K562 (cell line): ENCODE results near the gene IRAK4. TPM values are rescaled to one million over a fixed set of nuclear protein-coding genes. Genes with fewer than 3 reads are reported as not detected.

Experiments used
- ATAC-seq: fragments of 200-7000 bp; cut with Tn5 transposase; 3 replicates; pipeline ENCODE4 v1.9.1; 2020; ENCODE audit warnings: moderate library complexity
- BruUV-seq: library from RNA; stranded (reverse); fragments of 400-500 nt; replicated peaks from 2 replicates; lab custom pipeline; 2021; lab: Mats Ljungman, UMichigan
- CTCF ChIA-PET: fragments of 300-600 bp; formaldehyde crosslinking; extraction: SDS; loops from one replicate; lab custom pipeline; 2021; ENCODE audit warnings: low intra/inter-chr PET ratio; lab: Yijun Ruan, JAX
- POLR2A ChIA-PET: fragments of 300-600, 350-650 bp; sonication (Branson Sonifier 250); formaldehyde crosslinking; extraction: SDS; loops from one replicate; lab custom pipeline; 2021; ENCODE audit warnings: antibody characterized with exemption, inconsistent platforms; lab: Yijun Ruan, JAX
- DNase-seq, 4 experiments: peaks; one replicate each; pipeline versions ENCODE4 v3.0.0 to v3.0.0-alpha.2; 2011 to 2018; ENCODE audit warnings: low spot score in 3 of 4, mixed read lengths in 3 of 4; ENCODE audit errors: extremely low read depth in 1 of 4
- FAIRE-seq: peaks from 2 replicates; lab custom pipeline; 2011; peaks lifted over from hg19 to GRCh38; lab: Jason Lieb, UNC
- H2AFZ ChIP-seq: 2 replicates; pipeline ENCODE4 v1.6.0; 2011; ENCODE audit warnings: low read depth, low read length, control low read depth, inconsistent platforms
- H3K27ac ChIP-seq: fragments of 200-600 bp; 3 replicates; pipeline ENCODE4 v1.8.0; 2011; ENCODE audit warnings: low read depth, mild to moderate bottlenecking, control low read depth, inconsistent platforms, low read length, moderate library complexity, mixed read lengths; ENCODE audit errors: extremely low read depth
- H3K27me3 ChIP-seq, 2 experiments: fragments of 300-600 bp in 1 of 2; 2 replicates in 1 of 2; 3 replicates in 1 of 2; pipeline versions ENCODE4 v1.6.0 to v1.8.0; 2011; ENCODE audit warnings: inconsistent platforms in 2 of 2, low read length in 2 of 2, mild to moderate bottlenecking in 1 of 2, mixed read lengths in 1 of 2, moderate library complexity in 1 of 2; ENCODE audit not compliant: control insufficient read depth in 2 of 2, insufficient read depth in 2 of 2
- H3K36me3 ChIP-seq: fragments of 300-600 bp; 3 replicates; pipeline ENCODE4 v1.8.0; 2011; ENCODE audit warnings: mild to moderate bottlenecking, low read length, inconsistent platforms; ENCODE audit not compliant: control insufficient read depth, insufficient read depth
- H3K4me1 ChIP-seq, 2 experiments: fragments of 200-600 bp in 1 of 2; replicated peaks in 1 of 2; 2 replicates in 1 of 2; 3 replicates in 1 of 2; pipeline versions ENCODE4 v1.5.1 to v1.8.0; 2011; ENCODE audit warnings: inconsistent platforms in 2 of 2, low read length in 2 of 2, mild to moderate bottlenecking in 1 of 2, mixed read lengths in 1 of 2, moderate library complexity in 1 of 2; ENCODE audit not compliant: control insufficient read depth in 2 of 2, insufficient read depth in 2 of 2
- H3K4me2 ChIP-seq: 2 replicates; pipeline ENCODE4 v1.6.1; 2011; ENCODE audit warnings: low read length, control low read depth, inconsistent platforms, mixed read lengths; ENCODE audit not compliant: insufficient read depth
- H3K4me3 ChIP-seq: fragments of 200-600 bp; sonication (generic), shearing (Covaris generic); 2 replicates; pipeline ENCODE4 v1.5.1; 2016; ENCODE audit warnings: control low read depth, inconsistent platforms
- H3K79me2 ChIP-seq: fragments of 200-600 bp; 3 replicates; pipeline ENCODE4 v1.8.0; 2011; ENCODE audit warnings: low read length, inconsistent platforms; ENCODE audit not compliant: control insufficient read depth, insufficient read depth
- H3K9ac ChIP-seq, 2 experiments: 2 replicates each; pipeline versions ENCODE4 v1.6.0 to v1.6.1; 2011; ENCODE audit warnings: low read depth in 2 of 2, low read length in 2 of 2, control low read depth in 1 of 2, inconsistent platforms in 1 of 2, mild to moderate bottlenecking in 1 of 2, mixed read lengths in 1 of 2; ENCODE audit not compliant: insufficient read depth in 1 of 2
- H3K9me1 ChIP-seq: one replicate; pipeline ENCODE4 v1.6.0; 2011; ENCODE audit warnings: inconsistent platforms, mild to moderate bottlenecking, low read length, moderate library complexity; ENCODE audit not compliant: control insufficient read depth, insufficient read depth
- H3K9me3 ChIP-seq: replicated peaks from 2 replicates; pipeline ENCODE4 v1.5.1; 2011; ENCODE audit warnings: low read depth, low read length, inconsistent platforms; ENCODE audit not compliant: control insufficient read depth, insufficient read depth
- H4K20me1 ChIP-seq: replicated peaks from 2 replicates; pipeline ENCODE4 v1.6.1; 2011; ENCODE audit warnings: low read length, inconsistent platforms, mixed read lengths; ENCODE audit not compliant: control insufficient read depth, insufficient read depth
- CC2D1A ChIP-seq: fragments of 450-650 bp; IDR thresholded peaks from 2 replicates; pipeline ENCODE4 v1.6.1; 2017; ENCODE audit warnings: mild to moderate bottlenecking
- MCM7 ChIP-seq, 2 experiments: fragments of 450-650 bp; IDR thresholded peaks; 2 replicates each; pipeline ENCODE4 v1.6.1; 2016 to 2018
- MYNN ChIP-seq, 2 experiments: sonication (generic); formaldehyde crosslinking in 1 of 2; IDR thresholded peaks; 2 replicates each; pipeline versions ENCODE4 v1.5.0 to v1.6.1; 2016 to 2020; ENCODE audit warnings: antibody characterized with exemption in 1 of 2, missing genetic modification reagents in 1 of 2
- WGBS: fragments of 100-300 bp; shearing (Covaris generic); methylation state at CpG from one replicate; pipeline ENCODE4 v1.1.6; 2016; ENCODE audit warnings: low coverage, mixed read lengths; ENCODE audit not compliant: insufficient coverage; ENCODE audit errors: missing lambda C conversion rate; 5-methylcytosine and 5-hydroxymethylcytosine counted together
- in situ Hi-C: fragments of 300-500 bp; cut with MboI; formaldehyde crosslinking; loops from 4 replicates; pipeline ENCODE4 v1.15.0; 2018; ENCODE audit warnings: inconsistent platforms, mixed read lengths
- intact Hi-C: fragments of 100-400 bp; cut with micrococcal nuclease; formaldehyde crosslinking; loops from 2 replicates; pipeline ENCODE4 v1.14.2; 2022
- polyA plus RNA-seq, 8 experiments: library from polyadenylated mRNA; depleted of rRNA in 4 of 8; stranded (reverse) in 5 of 8; unstranded in 3 of 8; fragments of >200 nt; fragmentation: Nextera tagmentation in 2 of 8; fragmentation: Illumina TruSeq in 1 of 8; extraction: Ambion mirVana in 2 of 8; extraction: Trizol in 1 of 8; gene quantifications; 2 replicates each; pipeline versions ENCODE4 v1.2.1 to v1.2.3, GENCODE V29; 2011 to 2014; ENCODE audit warnings: inconsistent platforms in 1 of 8, missing spikeins in 1 of 8
- total RNA-seq, 7 experiments: library from RNA; depleted of rRNA in 6 of 7; stranded (reverse); fragments of >200 nt in 6 of 7; fragmentation: Illumina TruSeq in 2 of 7; extraction: Trizol in 2 of 7; gene quantifications; 2 replicates each; pipeline versions ENCODE4 v1.2.1 to v1.2.3, GENCODE V29; 2011 to 2021; ENCODE audit warnings: low replicate concordance in 1 of 7
- TF ChIP-seq, protein P1 (sequence below): IDR thresholded peaks from 2 replicates; pipeline ENCODE4 v1.6.1; 2016; ENCODE audit warnings: missing genetic modification characterization, missing compliant biosample characterization

IRAK4 gene
- total and polyA plus RNA-seq, 9 of the 15 experiments (the other 6 are each of a cell fraction or from before 2014, with no cell fraction given) = 10.8 to 34.5 (median 16.0) TPM

- BruUV-seq = no TSS peak
- H3K27me3 ChIP-seq = no peaks in the 10 kb centered on the region
These were observed 21.1 kb upstream of the IRAK4 start for GRCh38 chr12:43737646-43738045.

More at GRCh38 chr12:43737646-43738045, 21.1 kb upstream of the IRAK4 start:
- ATAC-seq (no peak), FAIRE-seq (no peak), DNase-seq (no peak)
- intact Hi-C loops (loop anchor here (10.0 kb wide), 1 partner anchor 293 kb away; no protein-coding TSS in a partner anchor), in situ Hi-C loops (no loop called here)
- H3K4me2 ChIP-seq = no peak overlapping the region
- TF ChIP-seq CC2D1A (no peak), MYNN (IDR thresholded peaks at IDR 0.05) (no peak), MYNN (CRISPR knock-in tag; IDR thresholded peaks at IDR 0.05) (no peak), MCM7 (IDR thresholded peaks at IDR 0.05) (no peak)
- TF ChIP-seq, protein P1, sequence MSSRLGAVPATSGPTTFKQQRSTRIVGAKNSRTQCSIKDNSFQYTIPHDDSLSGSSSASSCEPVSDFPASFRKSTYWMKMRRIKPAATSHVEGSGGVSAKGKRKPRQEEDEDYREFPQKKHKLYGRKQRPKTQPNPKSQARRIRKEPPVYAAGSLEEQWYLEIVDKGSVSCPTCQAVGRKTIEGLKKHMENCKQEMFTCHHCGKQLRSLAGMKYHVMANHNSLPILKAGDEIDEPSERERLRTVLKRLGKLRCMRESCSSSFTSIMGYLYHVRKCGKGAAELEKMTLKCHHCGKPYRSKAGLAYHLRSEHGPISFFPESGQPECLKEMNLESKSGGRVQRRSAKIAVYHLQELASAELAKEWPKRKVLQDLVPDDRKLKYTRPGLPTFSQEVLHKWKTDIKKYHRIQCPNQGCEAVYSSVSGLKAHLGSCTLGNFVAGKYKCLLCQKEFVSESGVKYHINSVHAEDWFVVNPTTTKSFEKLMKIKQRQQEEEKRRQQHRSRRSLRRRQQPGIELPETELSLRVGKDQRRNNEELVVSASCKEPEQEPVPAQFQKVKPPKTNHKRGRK (tag) = no peak
- no peaks in the 10 kb centered on the region for H4K20me1 ChIP-seq
- POLR2A ChIA-PET = no interaction called here
- H3K9ac ChIP-seq = no peak overlapping the region
- no peaks in the 10 kb centered on the region for H3K4me1 ChIP-seq
- H3K27ac ChIP-seq = no peak overlapping the region
- CTCF ChIA-PET = interaction anchor here (0.6 kb wide), 1 partner anchor 10 kb away, joined by 3 read pairs; no protein-coding TSS in a partner anchor
- no peaks in the 10 kb centered on the region for H3K9me3 ChIP-seq
- 70% methylated on average over 2 of the region's 2 CpGs for WGBS
- H3K79me2 ChIP-seq = no peaks in the 10 kb centered on the region
- no peak overlapping the region for H2AFZ ChIP-seq
- peaks cover 75% of the 10 kb centered on the region for H3K36me3 ChIP-seq
- H3K9me1 ChIP-seq = no peaks in the 10 kb centered on the region
- no peak overlapping the region for H3K4me3 ChIP-seq
